RWPE2 (cell line): ENCODE results near the gene CRIP1.

Source experiments
- ATAC-seq: fragments of 200-7000 bp; cut with Tn5 transposase; 3 replicates; pipeline ENCODE4 v1.9.1; 2021; ENCODE audit warnings: low read depth
- DNase-seq: peaks from one replicate; pipeline ENCODE4 v3.0.0-alpha.2; 2020; ENCODE audit warnings: low spot score
- H3K27ac ChIP-seq: fragments of 450-650 bp; 2 replicates; pipeline ENCODE4 v1.5.1; 2017; ENCODE audit warnings: mild to moderate bottlenecking; ENCODE audit not compliant: poor library complexity, severe bottlenecking
- H3K27me3 ChIP-seq: fragments of 250-450 bp; sonication (Bioruptor Pico); 2 replicates; pipeline ENCODE4 v1.5.1; 2021; ENCODE audit warnings: mild to moderate bottlenecking, moderate library complexity; ENCODE audit not compliant: insufficient read depth, poor library complexity, severe bottlenecking
- H3K36me3 ChIP-seq: fragments of 250-450 bp; sonication (Bioruptor Pico); 2 replicates; pipeline ENCODE4 v1.5.1; 2020; ENCODE audit warnings: low read depth, mild to moderate bottlenecking, moderate library complexity
- H3K4me1 ChIP-seq: fragments of 250-450 bp; sonication (Bioruptor Pico); 2 replicates; pipeline ENCODE4 v1.5.1; 2021; ENCODE audit warnings: mild to moderate bottlenecking, moderate library complexity; ENCODE audit not compliant: insufficient read depth, poor library complexity, severe bottlenecking
- H3K4me3 ChIP-seq: fragments of 250-450 bp; sonication (Bioruptor Pico); 2 replicates; pipeline ENCODE4 v1.5.1; 2021; ENCODE audit warnings: mild to moderate bottlenecking, moderate library complexity; ENCODE audit not compliant: severe bottlenecking
- H3K9me3 ChIP-seq: fragments of 250-450 bp; sonication (Bioruptor Pico); 2 replicates; pipeline ENCODE4 v1.5.1; 2021; ENCODE audit warnings: mild to moderate bottlenecking, moderate library complexity; ENCODE audit not compliant: severe bottlenecking
- TF ChIP-seq, protein P1 (sequence below): fragments of 450-650 bp; IDR thresholded peaks from one replicate; pipeline ENCODE4 v1.5.1; 2017; ENCODE audit warnings: mild to moderate bottlenecking, moderate library complexity; ENCODE audit not compliant: poor library complexity, severe bottlenecking

The CRIP1 gene

DNA sequence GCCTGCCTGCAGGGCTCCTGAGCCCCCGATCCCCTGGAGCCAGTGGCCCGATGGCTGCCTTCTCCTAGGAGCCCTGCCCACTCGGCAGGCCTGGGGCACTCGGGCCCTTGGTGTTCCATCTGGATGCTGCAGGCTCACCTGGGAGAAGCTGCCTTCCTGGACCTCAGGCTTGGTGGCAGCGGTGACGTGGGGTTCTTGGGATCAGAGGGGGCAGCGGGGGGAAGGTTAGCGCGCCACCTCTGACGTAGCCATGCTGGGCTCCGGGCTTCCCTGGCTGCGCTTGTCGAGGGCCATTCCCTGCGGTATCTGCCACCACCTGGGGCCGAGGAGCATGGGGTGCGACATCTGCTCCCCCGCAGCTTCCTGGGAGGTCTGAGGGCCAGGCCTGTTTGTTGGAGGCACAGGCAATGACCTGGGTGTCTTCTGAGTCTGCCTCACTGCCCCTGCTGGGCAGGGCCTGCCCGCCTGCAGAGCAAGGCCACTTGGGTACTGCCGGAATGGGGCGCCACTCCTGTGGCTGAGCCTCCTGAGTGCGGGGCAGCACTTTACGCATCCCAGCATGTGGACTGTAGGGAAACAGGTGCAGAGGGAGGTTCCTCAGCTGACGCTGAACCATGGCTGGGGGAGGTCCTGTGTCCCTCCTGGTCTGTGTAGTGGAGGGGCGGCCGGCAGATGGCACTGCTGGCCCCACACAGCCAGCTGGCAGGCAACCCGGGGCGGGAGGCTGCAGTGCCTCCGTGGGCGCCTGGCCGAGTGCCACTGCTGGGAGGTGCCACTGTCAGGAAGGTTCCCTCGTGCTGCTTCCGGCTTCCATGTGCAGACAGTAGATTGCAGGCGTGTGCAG lies 46.8 kb upstream of the CRIP1 start:
- Histone ChIP-seq H3K4me1 (no peaks in the 10 kb centered on the region), H3K36me3 (peaks cover 49% of the 10 kb centered on the region)
- ATAC-seq, result peak; percentile 17; the same call in 1 of the 3 replicates

DNA sequence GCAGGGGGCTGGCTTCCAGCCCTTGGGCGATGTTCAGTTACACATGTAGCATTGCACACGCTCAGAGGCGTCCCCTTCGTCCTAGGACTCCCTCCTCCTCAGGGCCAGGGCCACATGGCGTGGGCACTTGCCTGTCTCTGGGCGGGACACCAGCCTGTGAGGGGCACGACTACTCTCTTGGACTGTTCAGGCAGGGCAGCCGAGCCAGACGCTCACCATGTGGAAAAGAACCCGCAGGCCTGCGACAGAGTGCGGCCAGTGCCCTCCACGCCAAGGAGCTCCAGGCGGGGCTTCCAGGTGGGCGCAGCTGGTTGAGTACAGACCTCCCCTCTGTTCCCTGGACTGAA lies 46.2 kb upstream of the CRIP1 start:
- no peak for DNase-seq
- Histone ChIP-seq H3K4me3 (no peak overlapping the region), H3K36me3 (peaks cover 48% of the 10 kb centered on the region), H3K27me3 (no peaks in the 10 kb centered on the region), H3K9me3 (no peaks in the 10 kb centered on the region), H3K4me1 (no peaks in the 10 kb centered on the region), H3K27ac (no peak overlapping the region)
- no peak; the same call in 2 of the 3 replicates for ATAC-seq
- TF ChIP-seq, protein P1, sequence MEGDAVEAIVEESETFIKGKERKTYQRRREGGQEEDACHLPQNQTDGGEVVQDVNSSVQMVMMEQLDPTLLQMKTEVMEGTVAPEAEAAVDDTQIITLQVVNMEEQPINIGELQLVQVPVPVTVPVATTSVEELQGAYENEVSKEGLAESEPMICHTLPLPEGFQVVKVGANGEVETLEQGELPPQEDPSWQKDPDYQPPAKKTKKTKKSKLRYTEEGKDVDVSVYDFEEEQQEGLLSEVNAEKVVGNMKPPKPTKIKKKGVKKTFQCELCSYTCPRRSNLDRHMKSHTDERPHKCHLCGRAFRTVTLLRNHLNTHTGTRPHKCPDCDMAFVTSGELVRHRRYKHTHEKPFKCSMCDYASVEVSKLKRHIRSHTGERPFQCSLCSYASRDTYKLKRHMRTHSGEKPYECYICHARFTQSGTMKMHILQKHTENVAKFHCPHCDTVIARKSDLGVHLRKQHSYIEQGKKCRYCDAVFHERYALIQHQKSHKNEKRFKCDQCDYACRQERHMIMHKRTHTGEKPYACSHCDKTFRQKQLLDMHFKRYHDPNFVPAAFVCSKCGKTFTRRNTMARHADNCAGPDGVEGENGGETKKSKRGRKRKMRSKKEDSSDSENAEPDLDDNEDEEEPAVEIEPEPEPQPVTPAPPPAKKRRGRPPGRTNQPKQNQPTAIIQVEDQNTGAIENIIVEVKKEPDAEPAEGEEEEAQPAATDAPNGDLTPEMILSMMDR, result no peak

More for the DNA sequence above, 46.8 kb upstream of the CRIP1 start:
- Histone ChIP-seq H3K4me3 (no peak overlapping the region), H3K27ac (no peak overlapping the region), H3K27me3 (no peaks in the 10 kb centered on the region), H3K9me3 (no peaks in the 10 kb centered on the region)
- TF ChIP-seq, protein P1, result peak; percentile 17
- no peak for DNase-seq

DNA sequence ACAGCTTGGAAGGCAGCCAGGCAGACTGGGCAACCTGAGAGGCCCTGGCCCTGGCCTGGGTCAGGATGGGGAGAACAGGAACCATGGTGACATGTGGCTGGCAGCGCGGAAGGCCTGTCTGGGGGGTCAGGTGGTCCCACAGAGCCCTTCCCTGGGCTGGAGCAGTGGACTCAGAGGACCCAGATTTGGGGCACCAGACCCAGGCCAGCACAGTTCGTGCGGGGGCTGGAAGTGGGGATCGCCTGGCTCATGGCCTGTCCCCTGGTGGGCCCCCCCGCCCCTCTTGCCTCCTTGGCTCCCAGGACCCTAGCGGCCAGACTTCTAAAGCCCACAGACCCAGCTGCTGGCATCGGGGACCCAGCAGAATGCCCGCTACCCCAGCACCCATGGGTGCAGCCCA lies 45.7 kb upstream of the CRIP1 start:
- ATAC-seq (no peak), DNase-seq (no peak)
- no peaks in the 10 kb centered on the region for H3K9me3 ChIP-seq
- H3K4me1 ChIP-seq, result no peaks in the 10 kb centered on the region
- TF ChIP-seq, protein P1, result no peak
- no peak overlapping the region for H3K4me3 ChIP-seq
- H3K27ac ChIP-seq, result no peak overlapping the region
- no peaks in the 10 kb centered on the region for H3K27me3 ChIP-seq
- peaks cover 48% of the 10 kb centered on the region for H3K36me3 ChIP-seq

DNA sequence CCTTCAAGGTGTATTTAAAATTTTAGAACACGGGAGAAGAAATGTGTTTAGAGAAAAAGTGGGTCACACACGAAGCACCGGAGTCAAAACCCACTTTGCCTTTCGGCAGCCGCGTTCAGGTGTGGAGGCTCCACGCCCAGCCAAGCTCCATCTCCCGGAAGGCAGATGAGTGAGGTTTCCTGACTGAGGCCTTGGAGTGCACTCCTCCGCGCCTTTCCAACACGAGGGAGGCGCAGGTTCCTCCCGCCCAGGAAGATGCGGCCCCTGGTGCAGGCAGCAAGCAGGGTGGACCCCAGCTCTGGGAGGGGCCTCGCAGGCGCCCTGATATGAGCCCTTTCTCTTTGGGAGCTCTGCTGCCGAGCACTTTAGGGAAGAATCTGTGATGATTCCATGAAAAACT lies 44.6 kb upstream of the CRIP1 start:
- no peaks in the 10 kb centered on the region for H3K4me1 ChIP-seq
- no peaks in the 10 kb centered on the region for H3K9me3 ChIP-seq
- peaks cover 39% of the 10 kb centered on the region for H3K36me3 ChIP-seq

DNA sequence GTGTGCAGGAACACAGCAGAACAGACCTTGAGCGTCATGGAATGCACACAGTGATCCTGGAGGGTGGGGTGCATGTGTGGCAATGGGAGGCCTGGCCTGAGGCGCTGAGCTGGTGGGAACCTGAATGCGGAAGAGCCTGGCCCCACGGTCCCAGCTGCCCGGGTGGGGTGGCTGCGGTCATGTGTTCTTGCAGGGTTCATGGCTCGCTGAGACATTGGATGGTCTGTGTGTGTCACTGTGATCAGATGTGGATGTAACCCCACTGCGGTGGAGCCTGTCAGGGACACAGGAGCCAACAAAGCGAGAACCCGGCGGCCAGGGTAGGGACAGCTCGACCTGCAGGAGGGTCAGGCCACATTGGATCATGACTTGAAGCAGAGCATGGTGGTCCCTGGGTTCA lies 43.9 kb upstream of the CRIP1 start:
- Histone ChIP-seq H3K27me3 (no peaks in the 10 kb centered on the region), H3K4me3 (no peak overlapping the region), H3K4me1 (no peaks in the 10 kb centered on the region), H3K27ac (no peak overlapping the region), H3K36me3 (peaks cover 39% of the 10 kb centered on the region), H3K9me3 (no peaks in the 10 kb centered on the region)
- TF ChIP-seq, protein P1, result no peak
- ATAC-seq, result no peak
- no peak for DNase-seq

More for the DNA sequence above, 44.6 kb upstream of the CRIP1 start:
- no peaks in the 10 kb centered on the region for H3K27me3 ChIP-seq
- DNase-seq (no peak), ATAC-seq (no peak)
- H3K4me3 ChIP-seq, result no peak overlapping the region
- TF ChIP-seq, protein P1, result no peak
- no peak overlapping the region for H3K27ac ChIP-seq
